PC-9 (cell line): ENCODE measurements around the gene C2CD4C. TPM values are rescaled to one million over a fixed set of nuclear protein-coding genes. Genes with fewer than 3 reads are reported as not detected.

Source experiments
- BruUV-seq: library from RNA; stranded (reverse); fragments of 400-500 nt; replicated peaks from 2 replicates; lab custom pipeline; 2021; lab: Mats Ljungman, UMichigan
- CTCF ChIA-PET: fragments of 300-600 bp; sonication (Branson Sonifier 250); formaldehyde crosslinking; loops from one replicate; lab custom pipeline; 2022; ENCODE audit warnings: antibody characterized with exemption; lab: Charles Lee
- POLR2A ChIA-PET: fragments of 300-600 bp; sonication (Branson Sonifier 250); formaldehyde crosslinking; loops from one replicate; lab custom pipeline; 2022; ENCODE audit warnings: antibody characterized with exemption; ENCODE audit not compliant: unreplicated experiment; lab: Charles Lee
- DNase-seq, 2 experiments: peaks; one replicate each; pipeline versions ENCODE4 v3.0.0 to v3.0.0-alpha.2; 2015 to 2022; ENCODE audit warnings: mixed read lengths in 1 of 2
- H2AFZ ChIP-seq: fragments of 200-600 bp; sonication (generic); 2 replicates; pipeline ENCODE4 v1.8.1; 2017; ENCODE audit warnings: antibody characterized with exemption
- H3F3A ChIP-seq: fragments of 200-600 bp; sonication (generic); 2 replicates; pipeline ENCODE4 v1.8.1; 2017; ENCODE audit warnings: antibody characterized with exemption, mild to moderate bottlenecking, low read depth; ENCODE audit not compliant: insufficient read depth
- H3K27ac ChIP-seq: fragments of 200-600 bp; sonication (generic); 2 replicates; pipeline ENCODE4 v1.6.1; 2016; ENCODE audit warnings: mixed run types
- H3K27me3 ChIP-seq: fragments of 200-600 bp; sonication (generic); 2 replicates; pipeline ENCODE4 v1.6.1; 2016; ENCODE audit warnings: low read depth, mixed run types; ENCODE audit not compliant: insufficient read depth
- H3K36me3 ChIP-seq: fragments of 200-600 bp; sonication (generic); 2 replicates; pipeline ENCODE4 v1.6.1; 2016; ENCODE audit warnings: low read depth, mixed run types
- H3K4me1 ChIP-seq: fragments of 200-600 bp; sonication (generic); replicated peaks from 2 replicates; pipeline ENCODE4 v1.6.1; 2016; ENCODE audit warnings: mixed run types; ENCODE audit not compliant: insufficient read depth
- H3K4me2 ChIP-seq: fragments of 200-600 bp; sonication (generic); 2 replicates; pipeline ENCODE4 v1.6.1; 2017; ENCODE audit warnings: mixed run types
- H3K4me3 ChIP-seq: fragments of 200-600 bp; sonication (generic); 2 replicates; pipeline ENCODE4 v1.6.1; 2016; ENCODE audit warnings: mixed run types
- H3K79me2 ChIP-seq: fragments of 200-600 bp; sonication (generic); 2 replicates; pipeline ENCODE4 v1.6.1; 2017; ENCODE audit warnings: low read depth, mixed run types
- H3K9me2 ChIP-seq: fragments of 200-600 bp; sonication (generic); 2 replicates; pipeline ENCODE4 v1.8.1; 2017; ENCODE audit warnings: mild to moderate bottlenecking; ENCODE audit not compliant: insufficient read depth
- H3K9me3 ChIP-seq: fragments of 200-600 bp; sonication (generic); 2 replicates; pipeline ENCODE4 v1.8.1; 2016; ENCODE audit warnings: low read depth; ENCODE audit not compliant: insufficient read depth
- H4K20me1 ChIP-seq: fragments of 200-600 bp; sonication (generic); 2 replicates; pipeline ENCODE4 v1.8.1; 2017; ENCODE audit not compliant: insufficient read depth
- CTCF ChIP-seq: fragments of 200-600 bp; sonication (generic); conservative IDR thresholded peaks from 2 replicates; pipeline ENCODE4 v1.6.1; 2017; ENCODE audit warnings: mixed run types, antibody characterized with exemption, mild to moderate bottlenecking, moderate library complexity
- EZH2 ChIP-seq: fragments of 200-600 bp; sonication (generic); IDR thresholded peaks from 2 replicates; pipeline ENCODE4 v1.8.0; 2017; ENCODE audit warnings: antibody characterized with exemption, low read depth
- intact Hi-C: fragments of 100-400 bp; cut with micrococcal nuclease; formaldehyde crosslinking; loops from one replicate; pipeline ENCODE4 v1.10.0; 2022; ENCODE audit not compliant: unreplicated experiment
- total RNA-seq: library from RNA; stranded (reverse); gene quantifications from 2 replicates; pipeline ENCODE4 v1.2.3, GENCODE V29; 2021

Gene C2CD4C
- total RNA-seq, 1 experiment from 2014 or later: 1.2 TPM

- H3K4me3 ChIP-seq: no peak overlapping the region
- H3F3A ChIP-seq: no peaks in the 10 kb centered on the region
- no peaks in the 10 kb centered on the region for H3K79me2 ChIP-seq
- no peak overlapping the region for H3K27ac ChIP-seq
- TF ChIP-seq EZH2 (no peak), CTCF (no peak)
- no peak for DNase-seq
- no peaks in the 10 kb centered on the region for H3K9me3 ChIP-seq
- no peak overlapping the region for H2AFZ ChIP-seq
- H3K4me1 ChIP-seq: no peaks in the 10 kb centered on the region
- no peak overlapping the region for H3K4me2 ChIP-seq
- no TSS peak for BruUV-seq
- POLR2A ChIA-PET: no interaction called here
- H4K20me1 ChIP-seq: no peaks in the 10 kb centered on the region
- intact Hi-C loops: no loop called here
- H3K36me3 ChIP-seq: no peaks in the 10 kb centered on the region
- H3K9me2 ChIP-seq: no peaks in the 10 kb centered on the region
- peaks cover 87% of the 10 kb centered on the region for H3K27me3 ChIP-seq
- CTCF ChIA-PET: no interaction called here
Measured at GRCh38 chr19:369256-369655, 39.7 kb downstream of the C2CD4C start.

- no TSS peak for BruUV-seq
- H3K4me3 ChIP-seq: no peak overlapping the region
- TF ChIP-seq EZH2: no peak
- TF ChIP-seq CTCF: no peak
- no peak overlapping the region for H2AFZ ChIP-seq
- no peak overlapping the region for H3K4me2 ChIP-seq
- intact Hi-C loops: no loop called here
- no peaks in the 10 kb centered on the region for H4K20me1 ChIP-seq
- H3K9me2 ChIP-seq: no peaks in the 10 kb centered on the region
- no peaks in the 10 kb centered on the region for H3K79me2 ChIP-seq
- ChIA-PET POLR2A (no interaction called here), CTCF (no interaction called here)
- no peak overlapping the region for H3K27ac ChIP-seq
- no peak for DNase-seq
- peaks cover 80% of the 10 kb centered on the region for H3K27me3 ChIP-seq
- H3K4me1 ChIP-seq: no peaks in the 10 kb centered on the region
- H3K36me3 ChIP-seq: no peaks in the 10 kb centered on the region
- H3K9me3 ChIP-seq: no peaks in the 10 kb centered on the region
- H3F3A ChIP-seq: no peaks in the 10 kb centered on the region
Measured at GRCh38 chr19:368630-369024, 40.3 kb downstream of the C2CD4C start.

- no TSS peak for BruUV-seq
- no peaks in the 10 kb centered on the region for H3K9me3 ChIP-seq
- TF ChIP-seq EZH2 (no peak), CTCF (no peak)
- no peaks in the 10 kb centered on the region for H3K4me1 ChIP-seq
- no peaks in the 10 kb centered on the region for H3K9me2 ChIP-seq
- H3F3A ChIP-seq: no peaks in the 10 kb centered on the region
- DNase-seq: no peak
- H3K79me2 ChIP-seq: no peaks in the 10 kb centered on the region
- H4K20me1 ChIP-seq: no peaks in the 10 kb centered on the region
- no peak overlapping the region for H3K4me2 ChIP-seq
- H3K36me3 ChIP-seq: no peaks in the 10 kb centered on the region
- ChIA-PET CTCF (no interaction called here), POLR2A (no interaction called here)
- peaks cover 75% of the 10 kb centered on the region for H3K27me3 ChIP-seq
- H3K4me3 ChIP-seq: no peak overlapping the region
- no peak overlapping the region for H2AFZ ChIP-seq
- intact Hi-C loops: no loop called here
- H3K27ac ChIP-seq: no peak overlapping the region
Measured at GRCh38 chr19:367963-368629, 40.9 kb downstream of the C2CD4C start.
